Raji (cell line): ENCODE results near the gene SUSD6.

Experiments used
- POLR2A ChIP-seq: IDR thresholded peaks from 2 replicates; pipeline ENCODE4 v1.6.1; 2011; ENCODE audit warnings: low read depth, low read length, control low read depth; ENCODE audit not compliant: insufficient read depth

The SUSD6 gene

GRCh38 chr14:69756298-69756697, 144.9 kb downstream of the SUSD6 start:
- TF ChIP-seq POLR2A = no peak

GRCh38 chr14:69760810-69761209, 149.4 kb downstream of the SUSD6 start:
- no peak for TF ChIP-seq POLR2A

- no peak for TF ChIP-seq POLR2A
These were observed 152.5 kb downstream of the SUSD6 start for GRCh38 chr14:69763761-69764510.
